Measurements from ENCODE around the gene MTHFD1. TPM values are rescaled to one million over a fixed set of nuclear protein-coding genes. Genes with fewer than 3 reads are reported as not detected.
A peak's percentile ranks its signal among the peaks of the same experiment; 100 is the strongest.

Gene MTHFD1
- polyA plus RNA-seq, 2 of the 4 experiments (the other 2 are of a cell fraction): 105 to 159 TPM

- FAIRE-seq: no peak
- no peak overlapping the region for H3K4me2 ChIP-seq
- 89% methylated on average over 7 of the region's 7 CpGs for WGBS (ENCODE audit: missing lambda C conversion rate)
- peak in 1 of 2 experiments; percentile 41 for DNase-seq (ENCODE audit: low read depth in 1 of 2, low spot score in 1 of 2)
- H3K4me3 ChIP-seq: no peak overlapping the region
- H3K27ac ChIP-seq: peak overlapping the region; percentile 6 to 59; a peak in 4 of 6 replicates
- CTCF ChIA-PET: interaction anchor here (0.6 to 2.2 kb wide), 9 partner anchors 9 to 192 kb away, joined by 3 to 5 read pairs (median 4); no protein-coding TSS in a partner anchor
- H3K9me3 ChIP-seq: no peaks in the 10 kb centered on the region
- TF ChIP-seq JUNB (IDR thresholded peaks at IDR 0.05): no peak
- TF ChIP-seq, protein P1, sequence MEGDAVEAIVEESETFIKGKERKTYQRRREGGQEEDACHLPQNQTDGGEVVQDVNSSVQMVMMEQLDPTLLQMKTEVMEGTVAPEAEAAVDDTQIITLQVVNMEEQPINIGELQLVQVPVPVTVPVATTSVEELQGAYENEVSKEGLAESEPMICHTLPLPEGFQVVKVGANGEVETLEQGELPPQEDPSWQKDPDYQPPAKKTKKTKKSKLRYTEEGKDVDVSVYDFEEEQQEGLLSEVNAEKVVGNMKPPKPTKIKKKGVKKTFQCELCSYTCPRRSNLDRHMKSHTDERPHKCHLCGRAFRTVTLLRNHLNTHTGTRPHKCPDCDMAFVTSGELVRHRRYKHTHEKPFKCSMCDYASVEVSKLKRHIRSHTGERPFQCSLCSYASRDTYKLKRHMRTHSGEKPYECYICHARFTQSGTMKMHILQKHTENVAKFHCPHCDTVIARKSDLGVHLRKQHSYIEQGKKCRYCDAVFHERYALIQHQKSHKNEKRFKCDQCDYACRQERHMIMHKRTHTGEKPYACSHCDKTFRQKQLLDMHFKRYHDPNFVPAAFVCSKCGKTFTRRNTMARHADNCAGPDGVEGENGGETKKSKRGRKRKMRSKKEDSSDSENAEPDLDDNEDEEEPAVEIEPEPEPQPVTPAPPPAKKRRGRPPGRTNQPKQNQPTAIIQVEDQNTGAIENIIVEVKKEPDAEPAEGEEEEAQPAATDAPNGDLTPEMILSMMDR (IDR thresholded peaks at IDR 0.05): no peak
- no peak for TF ChIP-seq HES2 (IDR thresholded peaks at IDR 0.05)
- no peak for TF ChIP-seq NR3C1 (IDR thresholded peaks at IDR 0.05)
- no peak for TF ChIP-seq CHD4 (IDR thresholded peaks at IDR 0.05; ENCODE audit: borderline replicate concordance)
- no peak for TF ChIP-seq RARB (CRISPR knock-in tag; IDR thresholded peaks at IDR 0.05)
- no peak for TF ChIP-seq PHF8 (IDR thresholded peaks at IDR 0.05; ENCODE audit: borderline replicate concordance, low read depth)
- TF ChIP-seq ZNF302 (CRISPR knock-in tag; IDR thresholded peaks at IDR 0.05): no peak
- no peak for TF ChIP-seq RAD21 (conservative IDR thresholded peaks at IDR 0.05 in 1 of 2, IDR thresholded peaks at IDR 0.05 in 1 of 2)
- no peak for TF ChIP-seq RCOR1 (IDR thresholded peaks at IDR 0.05; ENCODE audit: low read depth, low read length)
- no peak for TF ChIP-seq SREBF2 (IDR thresholded peaks at IDR 0.05)
- TF ChIP-seq FOSL2 (IDR thresholded peaks at IDR 0.05): no peak
- no peak for TF ChIP-seq FOSL2 (CRISPR knock-in tag; IDR thresholded peaks at IDR 0.05)
- TF ChIP-seq HEYL (CRISPR knock-in tag; IDR thresholded peaks at IDR 0.05): no peak
- TF ChIP-seq HOXA7 (CRISPR knock-in tag; IDR thresholded peaks at IDR 0.05): no peak
- TF ChIP-seq HOXB5 (CRISPR knock-in tag; IDR thresholded peaks at IDR 0.05): no peak
- TF ChIP-seq, protein P2, sequence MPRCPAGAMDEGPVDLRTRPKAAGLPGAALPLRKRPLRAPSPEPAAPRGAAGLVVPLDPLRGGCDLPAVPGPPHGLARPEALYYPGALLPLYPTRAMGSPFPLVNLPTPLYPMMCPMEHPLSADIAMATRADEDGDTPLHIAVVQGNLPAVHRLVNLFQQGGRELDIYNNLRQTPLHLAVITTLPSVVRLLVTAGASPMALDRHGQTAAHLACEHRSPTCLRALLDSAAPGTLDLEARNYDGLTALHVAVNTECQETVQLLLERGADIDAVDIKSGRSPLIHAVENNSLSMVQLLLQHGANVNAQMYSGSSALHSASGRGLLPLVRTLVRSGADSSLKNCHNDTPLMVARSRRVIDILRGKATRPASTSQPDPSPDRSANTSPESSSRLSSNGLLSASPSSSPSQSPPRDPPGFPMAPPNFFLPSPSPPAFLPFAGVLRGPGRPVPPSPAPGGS (IDR thresholded peaks at IDR 0.05): no peak
- no peak for TF ChIP-seq NPAS2 (CRISPR knock-in tag; IDR thresholded peaks at IDR 0.05; ENCODE audit: borderline replicate concordance)
- TF ChIP-seq, protein P3, sequence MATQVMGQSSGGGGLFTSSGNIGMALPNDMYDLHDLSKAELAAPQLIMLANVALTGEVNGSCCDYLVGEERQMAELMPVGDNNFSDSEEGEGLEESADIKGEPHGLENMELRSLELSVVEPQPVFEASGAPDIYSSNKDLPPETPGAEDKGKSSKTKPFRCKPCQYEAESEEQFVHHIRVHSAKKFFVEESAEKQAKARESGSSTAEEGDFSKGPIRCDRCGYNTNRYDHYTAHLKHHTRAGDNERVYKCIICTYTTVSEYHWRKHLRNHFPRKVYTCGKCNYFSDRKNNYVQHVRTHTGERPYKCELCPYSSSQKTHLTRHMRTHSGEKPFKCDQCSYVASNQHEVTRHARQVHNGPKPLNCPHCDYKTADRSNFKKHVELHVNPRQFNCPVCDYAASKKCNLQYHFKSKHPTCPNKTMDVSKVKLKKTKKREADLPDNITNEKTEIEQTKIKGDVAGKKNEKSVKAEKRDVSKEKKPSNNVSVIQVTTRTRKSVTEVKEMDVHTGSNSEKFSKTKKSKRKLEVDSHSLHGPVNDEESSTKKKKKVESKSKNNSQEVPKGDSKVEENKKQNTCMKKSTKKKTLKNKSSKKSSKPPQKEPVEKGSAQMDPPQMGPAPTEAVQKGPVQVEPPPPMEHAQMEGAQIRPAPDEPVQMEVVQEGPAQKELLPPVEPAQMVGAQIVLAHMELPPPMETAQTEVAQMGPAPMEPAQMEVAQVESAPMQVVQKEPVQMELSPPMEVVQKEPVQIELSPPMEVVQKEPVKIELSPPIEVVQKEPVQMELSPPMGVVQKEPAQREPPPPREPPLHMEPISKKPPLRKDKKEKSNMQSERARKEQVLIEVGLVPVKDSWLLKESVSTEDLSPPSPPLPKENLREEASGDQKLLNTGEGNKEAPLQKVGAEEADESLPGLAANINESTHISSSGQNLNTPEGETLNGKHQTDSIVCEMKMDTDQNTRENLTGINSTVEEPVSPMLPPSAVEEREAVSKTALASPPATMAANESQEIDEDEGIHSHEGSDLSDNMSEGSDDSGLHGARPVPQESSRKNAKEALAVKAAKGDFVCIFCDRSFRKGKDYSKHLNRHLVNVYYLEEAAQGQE (IDR thresholded peaks at IDR 0.05): no peak
- no peak for TF ChIP-seq MAFK (IDR thresholded peaks at IDR 0.05; ENCODE audit: partially characterized antibody)
- TF ChIP-seq ZSCAN20 (CRISPR knock-in tag; IDR thresholded peaks at IDR 0.05): no peak
- peak in 1 of 2 experiments; percentile 43; a peak in 2 of 6 replicates for ATAC-seq
- H3K4me1 ChIP-seq: peaks cover 18% of the 10 kb centered on the region
- POLR2A ChIA-PET: interaction anchor here (0.6 kb wide), 1 partner anchor 18 kb away, joined by 3 read pairs; no protein-coding TSS in a partner anchor
Observed at GRCh38 chr14:64444984-64445845, 57.1 kb downstream of the MTHFD1 start.

Data from A549 (cell line).